Measurements from ENCODE around the gene AP2B1. TPM values are rescaled to one million over a fixed set of nuclear protein-coding genes. Genes with fewer than 3 reads are reported as not detected.

Gene AP2B1
- total and polyA plus RNA-seq, 9 of the 15 experiments (the other 6 are each of a cell fraction or from before 2014, with no cell fraction given) = 60.1 to 287 (median 105) TPM

- in situ Hi-C loops (cut with MboI) (no loop called here), intact Hi-C loops (cut with micrococcal nuclease) (no loop called here)
- ChIA-PET POLR2A (interaction anchor here (0.6 to 2.3 kb wide), 5 partner anchors 9 to 38 kb away, joined by 3 to 6 read pairs (median 3); no protein-coding TSS in a partner anchor), CTCF (ENCODE audit: low intra/inter-chr PET ratio) (no interaction called here)
- DNase-seq (ENCODE audit: extremely low read depth in 1 of 4, low spot score in 3 of 4) = no peak
- H3K27ac ChIP-seq (ENCODE audit: extremely low read depth, low read depth, low read length) = no peak overlapping the region
- no peaks in the 10 kb centered on the region; the same call in 1 of the 2 replicates for H4K20me1 ChIP-seq (replicated peaks; ENCODE audit: control insufficient read depth, insufficient read depth, low read length)
- H3K9me3 ChIP-seq (replicated peaks; ENCODE audit: control insufficient read depth, insufficient read depth, low read depth, low read length) = no peaks in the 10 kb centered on the region
- no peak overlapping the region for H2AFZ ChIP-seq (ENCODE audit: low read depth, low read length)
- TF ChIP-seq ZBTB8A (IDR thresholded peaks at IDR 0.05; ENCODE audit: partially characterized antibody) = no peak
- TF ChIP-seq RBM22 (IDR thresholded peaks at IDR 0.05; ENCODE audit: low read depth, low read length, poor library complexity, severe bottlenecking) = peak; percentile 5
- no peak for ATAC-seq
- no peak overlapping the region for H3K9ac ChIP-seq (ENCODE audit: insufficient read depth in 1 of 2, low read depth in 2 of 2, low read length in 2 of 2)
- 95% methylated on average over 2 of the region's 2 CpGs for WGBS (ENCODE audit: insufficient coverage, low coverage, missing lambda C conversion rate)
- no TSS peak for BruUV-seq (replicated peaks)
- no peaks in the 10 kb centered on the region for H3K9me1 ChIP-seq (ENCODE audit: control insufficient read depth, insufficient read depth, low read length)
- peaks cover 81% of the 10 kb centered on the region for H3K36me3 ChIP-seq (ENCODE audit: control insufficient read depth, insufficient read depth, low read length)
- no peak overlapping the region for H3K4me3 ChIP-seq
- no peaks in the 10 kb centered on the region for H3K79me2 ChIP-seq (ENCODE audit: control insufficient read depth, insufficient read depth, low read length)
- H3K4me2 ChIP-seq (ENCODE audit: insufficient read depth, low read length) = no peak overlapping the region
- no peaks in the 10 kb centered on the region for H3K4me1 ChIP-seq (replicated peaks in 1 of 2; ENCODE audit: control insufficient read depth in 2 of 2, insufficient read depth in 2 of 2, low read length in 2 of 2)
- FAIRE-seq = no peak
- no peaks in the 10 kb centered on the region for H3K27me3 ChIP-seq (ENCODE audit: control insufficient read depth in 2 of 2, insufficient read depth in 2 of 2, low read length in 2 of 2)
These were observed 136.6 kb downstream of the AP2B1 start for GRCh38 chr17:35723735-35724134.

DNA sequence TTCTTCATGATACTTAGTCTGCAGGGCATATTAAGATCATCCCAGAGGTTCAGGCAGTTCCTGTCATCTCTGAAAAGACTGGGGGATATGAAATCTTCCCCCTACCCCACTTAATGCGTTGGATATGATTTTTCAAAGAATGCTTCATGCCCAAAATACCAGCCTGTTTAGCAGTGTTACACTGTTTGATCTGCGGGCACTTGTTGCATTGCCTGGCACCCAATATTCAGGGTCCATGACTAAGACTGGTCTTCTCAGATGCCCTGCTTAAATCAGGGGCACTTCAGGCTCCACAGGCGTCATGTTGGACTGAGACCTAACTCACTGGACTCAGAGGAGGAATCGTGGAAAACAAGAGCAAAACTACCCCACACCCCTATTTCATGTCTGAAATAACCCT is 137.9 kb downstream of the AP2B1 start:
- POLR2A ChIA-PET = no interaction called here
- Histone ChIP-seq H3K4me1 (replicated peaks in 1 of 2; ENCODE audit: control insufficient read depth in 2 of 2, insufficient read depth in 2 of 2, low read length in 2 of 2) (no peaks in the 10 kb centered on the region), H3K79me2 (ENCODE audit: control insufficient read depth, insufficient read depth, low read length) (no peaks in the 10 kb centered on the region), H3K27me3 (ENCODE audit: control insufficient read depth in 2 of 2, insufficient read depth in 2 of 2, low read length in 2 of 2) (no peaks in the 10 kb centered on the region), H3K4me2 (ENCODE audit: insufficient read depth, low read length) (no peak overlapping the region), H4K20me1 (replicated peaks; ENCODE audit: control insufficient read depth, insufficient read depth, low read length) (no peaks in the 10 kb centered on the region; the same call in 1 of the 2 replicates), H3K36me3 (ENCODE audit: control insufficient read depth, insufficient read depth, low read length) (peaks cover 70% of the 10 kb centered on the region), H2AFZ (ENCODE audit: low read depth, low read length) (no peak overlapping the region), H3K4me3 (no peak overlapping the region), H3K9ac (ENCODE audit: insufficient read depth in 1 of 2, low read depth in 2 of 2, low read length in 2 of 2) (no peak overlapping the region), H3K27ac (ENCODE audit: extremely low read depth, low read depth, low read length) (no peak overlapping the region), H3K9me3 (replicated peaks; ENCODE audit: control insufficient read depth, insufficient read depth, low read depth, low read length) (no peaks in the 10 kb centered on the region), H3K9me1 (ENCODE audit: control insufficient read depth, insufficient read depth, low read length) (no peaks in the 10 kb centered on the region)
- intact Hi-C loops (cut with micrococcal nuclease) = no loop called here
- ATAC-seq (no peak), DNase-seq (ENCODE audit: extremely low read depth in 1 of 4, low spot score in 3 of 4) (no peak), FAIRE-seq (no peak)
- 85% methylated on average over 4 of the region's 4 CpGs for WGBS (ENCODE audit: insufficient coverage, low coverage, missing lambda C conversion rate)
- CTCF ChIA-PET (ENCODE audit: low intra/inter-chr PET ratio) = no interaction called here
- BruUV-seq (replicated peaks) = no TSS peak
- in situ Hi-C loops (cut with MboI) = loop anchor here (25.0 kb wide), 1 partner anchor 1288 kb away; no protein-coding TSS in a partner anchor
- TF ChIP-seq ZNF431 (CRISPR knock-in tag; IDR thresholded peaks at IDR 0.05) = no peak
- TF ChIP-seq HMG20B (CRISPR knock-in tag; IDR thresholded peaks at IDR 0.05) = no peak
- no peak for TF ChIP-seq CGGBP1 (CRISPR knock-in tag; IDR thresholded peaks at IDR 0.05)
- no peak for TF ChIP-seq GTF2F1 (IDR thresholded peaks at IDR 0.05; ENCODE audit: low read depth, low read length)

Measured in K562 (cell line).